GM23248 (cell line): ENCODE data around the gene RAB13. TPM values are rescaled to one million over a fixed set of nuclear protein-coding genes. Genes with fewer than 3 reads are reported as not detected.
"Not testable (repeated sequence)": the region's sequence is repeated elsewhere in the genome, so short reads cannot be mapped to it uniquely, and the experiment has no call there.

Experiments
- DNase-seq: peaks from one replicate; pipeline ENCODE4 v3.0.0-alpha.2; 2015
- H2AFZ ChIP-seq: fragments of 200-600 bp; sonication (generic); 2 replicates; pipeline ENCODE4 v1.6.1; 2016; ENCODE audit warnings: antibody characterized with exemption
- H3F3A ChIP-seq: fragments of 200-600 bp; sonication (generic); 2 replicates; pipeline ENCODE4 v1.6.1; 2016; ENCODE audit warnings: mild to moderate bottlenecking, antibody characterized with exemption, mixed run types; ENCODE audit not compliant: insufficient read depth
- H3K27ac ChIP-seq: fragments of 200-600 bp; sonication (generic); 2 replicates; pipeline ENCODE4 v1.5.1; 2016; ENCODE audit warnings: mild to moderate bottlenecking
- H3K27me3 ChIP-seq: fragments of 200-600 bp; sonication (generic); replicated peaks from 2 replicates; pipeline ENCODE4 v1.6.1; 2016; ENCODE audit warnings: mild to moderate bottlenecking; ENCODE audit not compliant: insufficient read depth
- H3K36me3 ChIP-seq: fragments of 200-600 bp; sonication (generic); 2 replicates; pipeline ENCODE4 v1.6.1; 2016; ENCODE audit warnings: low read depth, mild to moderate bottlenecking
- H3K4me1 ChIP-seq: fragments of 200-600 bp; sonication (generic); 2 replicates; pipeline ENCODE4 v1.6.1; 2016; ENCODE audit warnings: mild to moderate bottlenecking; ENCODE audit not compliant: insufficient read depth
- H3K4me2 ChIP-seq: fragments of 200-600 bp; sonication (generic); one replicate; pipeline ENCODE4 v1.6.1; 2016; ENCODE audit warnings: mild to moderate bottlenecking; ENCODE audit not compliant: unreplicated experiment
- H3K4me3 ChIP-seq: fragments of 200-600 bp; sonication (generic); 2 replicates; pipeline ENCODE4 v1.5.1; 2016; ENCODE audit warnings: mild to moderate bottlenecking
- H3K79me2 ChIP-seq: fragments of 200-600 bp; sonication (generic); 2 replicates; pipeline ENCODE4 v1.6.1; 2016; ENCODE audit warnings: mild to moderate bottlenecking; ENCODE audit not compliant: insufficient read depth
- H3K9ac ChIP-seq: fragments of 200-600 bp; sonication (generic); 2 replicates; pipeline ENCODE4 v1.6.1; 2016; ENCODE audit warnings: mild to moderate bottlenecking
- H3K9me2 ChIP-seq: fragments of 200-600 bp; sonication (generic); 2 replicates; pipeline ENCODE4 v1.6.1; 2016; ENCODE audit warnings: mixed run types, mild to moderate bottlenecking, moderate library complexity; ENCODE audit not compliant: insufficient read depth
- H3K9me3 ChIP-seq: fragments of 200-600 bp; sonication (generic); one replicate; pipeline ENCODE4 v1.6.1; 2017; ENCODE audit warnings: low read depth
- H4K20me1 ChIP-seq: fragments of 200-600 bp; sonication (generic); 2 replicates; pipeline ENCODE4 v1.6.0; 2016; ENCODE audit not compliant: insufficient read depth
- EZH2 ChIP-seq: fragments of 200-600 bp; sonication (generic); IDR thresholded peaks from 2 replicates; pipeline ENCODE4 v1.6.1; 2018; ENCODE audit warnings: antibody characterized with exemption, mild to moderate bottlenecking; ENCODE audit not compliant: insufficient read depth, poor library complexity, severe bottlenecking
- EZH2phosphoT487 ChIP-seq: fragments of 200-600 bp; sonication (generic); IDR thresholded peaks from 2 replicates; pipeline ENCODE4 v1.6.1; 2018; ENCODE audit warnings: antibody characterized with exemption, moderate library complexity, mild to moderate bottlenecking, low read depth; ENCODE audit not compliant: insufficient read depth
- WGBS, 2 experiments: methylation state at CpG; one replicate each; pipeline ENCODE4 v1.1.6; 2015 to 2017; ENCODE audit warnings: low lambda C conversion rate in 2 of 2, low coverage in 1 of 2; ENCODE audit errors: missing lambda C conversion rate in 2 of 2; 5-methylcytosine and 5-hydroxymethylcytosine counted together
- in situ Hi-C: fragments of 300-500 bp; cut with MboI; formaldehyde crosslinking; loops from 2 replicates; pipeline ENCODE4 v1.15.0; 2020
- polyA plus RNA-seq: library from polyadenylated mRNA; unstranded; fragments of >200 nt; fragmentation: Nextera tagmentation; extraction: Ambion mirVana; gene quantifications from 2 replicates; pipeline ENCODE4 v1.2.1, GENCODE V29; 2016
- total RNA-seq: library from RNA; depleted of rRNA; stranded (reverse); fragments of >200 nt; shearing (Covaris generic); gene quantifications from 2 replicates; pipeline ENCODE4 v1.2.3, GENCODE V29; 2014

RAB13 gene
- total and polyA plus RNA-seq, 2 experiments from 2014 or later, result 29.5 to 137 TPM

- Histone ChIP-seq H3K27me3 (no peaks in the 10 kb centered on the region), H3K9me3 (no peaks in the 10 kb centered on the region), H4K20me1 (no peaks in the 10 kb centered on the region), H3K27ac (no peak overlapping the region), H3K4me2 (no peak overlapping the region), H2AFZ (no peak overlapping the region), H3K9me2 (no peaks in the 10 kb centered on the region), H3K4me1 (peaks cover 9% of the 10 kb centered on the region; the same call in 1 of the 2 replicates), H3K79me2 (no peaks in the 10 kb centered on the region), H3F3A (no peaks in the 10 kb centered on the region), H3K4me3 (no peak overlapping the region), H3K9ac (no peak overlapping the region), H3K36me3 (no peaks in the 10 kb centered on the region)
- peak; percentile 82 for DNase-seq
- WGBS, 2 experiments, result 33 to 42% methylated on average over 3 of the region's 3 CpGs
- TF ChIP-seq EZH2 (no peak), EZH2phosphoT487 (no peak)
- in situ Hi-C loops, result no loop called here
Observed at GRCh38 chr1:154014154-154014907, 28.2 kb upstream of the RAB13 start.

GRCh38 chr1:154012543-154012942 lies 26.4 kb upstream of the RAB13 start:
- H3K27me3 ChIP-seq, DNase-seq, H3K4me2 ChIP-seq, in situ Hi-C loops, H3K36me3 ChIP-seq, H3K9me2 ChIP-seq, H3K4me1 ChIP-seq, H2AFZ ChIP-seq, H3K4me3 ChIP-seq, H3K79me2 ChIP-seq, H3K27ac ChIP-seq, H3K9me3 ChIP-seq, H3K9ac ChIP-seq, H4K20me1 ChIP-seq, H3F3A ChIP-seq: not testable (repeated sequence)
- WGBS, 2 experiments, result 96 to 100% methylated on average over 6 to 14 of the region's 14 CpGs

GRCh38 chr1:154012129-154012528 lies 26.0 kb upstream of the RAB13 start:
- Histone ChIP-seq H3K4me3 (no peak overlapping the region), H3K79me2 (no peaks in the 10 kb centered on the region), H3K4me2 (no peak overlapping the region), H3K27ac (no peak overlapping the region), H3K4me1 (peaks cover 9% of the 10 kb centered on the region; the same call in 1 of the 2 replicates), H3K27me3 (no peaks in the 10 kb centered on the region), H3K9me2 (no peaks in the 10 kb centered on the region), H3F3A (no peaks in the 10 kb centered on the region), H3K36me3 (no peaks in the 10 kb centered on the region), H3K9ac (no peak overlapping the region), H3K9me3 (no peaks in the 10 kb centered on the region), H2AFZ (no peak overlapping the region), H4K20me1 (no peaks in the 10 kb centered on the region)
- in situ Hi-C loops, result no loop called here
- 83 to 91% methylated on average over 1 of the region's 1 CpG for WGBS, 2 experiments
- no peak for DNase-seq
- TF ChIP-seq EZH2phosphoT487, result no peak
- no peak for TF ChIP-seq EZH2

GRCh38 chr1:154006136-154006535 lies 20.0 kb upstream of the RAB13 start:
- TF ChIP-seq EZH2phosphoT487, result no peak
- no peak for TF ChIP-seq EZH2
- 99 to 100% methylated on average over 3 of the region's 3 CpGs for WGBS, 2 experiments
- no peak overlapping the region for H3K4me2 ChIP-seq
- in situ Hi-C loops, result no loop called here
- no peak overlapping the region for H3K9ac ChIP-seq
- peaks cover 9% of the 10 kb centered on the region for H3K4me1 ChIP-seq
- H3K79me2 ChIP-seq, result no peaks in the 10 kb centered on the region
- DNase-seq, result peak; percentile 61
- no peaks in the 10 kb centered on the region for H3K36me3 ChIP-seq
- no peak overlapping the region for H3K4me3 ChIP-seq
- H3K27me3 ChIP-seq, result no peaks in the 10 kb centered on the region
- no peak overlapping the region for H2AFZ ChIP-seq
- H3F3A ChIP-seq, result no peaks in the 10 kb centered on the region
- no peaks in the 10 kb centered on the region for H3K9me2 ChIP-seq
- no peaks in the 10 kb centered on the region for H3K9me3 ChIP-seq
- H4K20me1 ChIP-seq, result no peaks in the 10 kb centered on the region
- peak overlapping the region; percentile 40; the same call in 1 of the 2 replicates for H3K27ac ChIP-seq

- no peaks in the 10 kb centered on the region for H3K36me3 ChIP-seq
- no peak overlapping the region for H3K9ac ChIP-seq
- no peak overlapping the region for H3K4me3 ChIP-seq
- no peak overlapping the region for H3K27ac ChIP-seq
- H3K4me1 ChIP-seq, result no peaks in the 10 kb centered on the region
- no peaks in the 10 kb centered on the region for H3K79me2 ChIP-seq
- in situ Hi-C loops, result no loop called here
- no peak overlapping the region for H3K4me2 ChIP-seq
- H3K9me3 ChIP-seq, result no peaks in the 10 kb centered on the region
- H2AFZ ChIP-seq, result no peak overlapping the region
- 33 to 34% methylated on average over 4 of the region's 4 CpGs for WGBS, 2 experiments
- no peaks in the 10 kb centered on the region for H4K20me1 ChIP-seq
- no peak for DNase-seq
- peaks cover 4% of the 10 kb centered on the region; the same call in 1 of the 2 replicates for H3F3A ChIP-seq
- H3K27me3 ChIP-seq, result no peaks in the 10 kb centered on the region
- TF ChIP-seq EZH2 (no peak), EZH2phosphoT487 (no peak)
- H3K9me2 ChIP-seq, result no peaks in the 10 kb centered on the region
Observed at GRCh38 chr1:154000420-154000819, 14.3 kb upstream of the RAB13 start.

- DNase-seq, H2AFZ ChIP-seq, H3K4me2 ChIP-seq, H3K9me3 ChIP-seq, H3K27me3 ChIP-seq, H3K27ac ChIP-seq, H3K9me2 ChIP-seq, H3K4me3 ChIP-seq, H3K9ac ChIP-seq, H4K20me1 ChIP-seq, in situ Hi-C loops: not testable (repeated sequence)
- Histone ChIP-seq H3K36me3 (peaks cover 17% of the 10 kb centered on the region), H3K4me1 (peaks cover 12% of the 10 kb centered on the region), H3K79me2 (peaks cover 10% of the 10 kb centered on the region), H3F3A (peaks cover 38% of the 10 kb centered on the region)
- whole genome bisulfite sequencing, 2 experiments, result 94 to 95% methylated on average over 10 of the region's 10 CpGs
Observed at GRCh38 chr1:153996882-153997281, 10.7 kb upstream of the RAB13 start.
